A673 (cell line): Measurements from ENCODE around the gene CHKA.

Experiments
- EZH2 ChIP-seq: fragments of 200-600 bp; sonication (generic); IDR thresholded peaks from 2 replicates; pipeline ENCODE4 v1.6.1; 2017; ENCODE audit warnings: borderline replicate concordance, low read depth, mild to moderate bottlenecking, mixed read lengths, antibody characterized with exemption, low read length; ENCODE audit not compliant: poor library complexity, severe bottlenecking
- TF ChIP-seq, protein P1 (sequence below): fragments of 300-800, 200-600 bp; sonication (generic); conservative IDR thresholded peaks from 2 replicates; pipeline ENCODE4 v1.5.1; 2017; ENCODE audit warnings: low read depth, mild to moderate bottlenecking, antibody characterized with exemption, low read length, moderate library complexity, mixed read lengths

DNA sequence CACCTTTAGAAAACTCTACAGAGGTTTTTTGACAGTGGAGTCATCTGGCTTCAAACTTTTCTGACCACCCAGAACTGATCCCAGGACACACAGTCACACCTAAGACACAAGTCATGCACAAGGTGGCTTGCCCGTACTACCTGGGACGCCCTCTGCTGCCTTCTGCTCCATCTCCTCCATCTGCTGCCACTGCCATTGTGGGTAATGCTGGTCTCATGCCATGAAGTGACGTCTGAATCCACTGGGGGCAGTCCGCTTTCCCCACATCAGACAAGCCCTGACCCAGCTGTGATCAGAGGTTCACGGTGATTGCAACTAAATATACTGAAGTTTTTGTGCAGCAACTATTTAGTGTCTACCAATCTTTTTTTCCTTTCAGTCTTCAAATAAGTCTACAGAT lies 96.1 kb downstream of the CHKA start:
- TF ChIP-seq, protein P1, sequence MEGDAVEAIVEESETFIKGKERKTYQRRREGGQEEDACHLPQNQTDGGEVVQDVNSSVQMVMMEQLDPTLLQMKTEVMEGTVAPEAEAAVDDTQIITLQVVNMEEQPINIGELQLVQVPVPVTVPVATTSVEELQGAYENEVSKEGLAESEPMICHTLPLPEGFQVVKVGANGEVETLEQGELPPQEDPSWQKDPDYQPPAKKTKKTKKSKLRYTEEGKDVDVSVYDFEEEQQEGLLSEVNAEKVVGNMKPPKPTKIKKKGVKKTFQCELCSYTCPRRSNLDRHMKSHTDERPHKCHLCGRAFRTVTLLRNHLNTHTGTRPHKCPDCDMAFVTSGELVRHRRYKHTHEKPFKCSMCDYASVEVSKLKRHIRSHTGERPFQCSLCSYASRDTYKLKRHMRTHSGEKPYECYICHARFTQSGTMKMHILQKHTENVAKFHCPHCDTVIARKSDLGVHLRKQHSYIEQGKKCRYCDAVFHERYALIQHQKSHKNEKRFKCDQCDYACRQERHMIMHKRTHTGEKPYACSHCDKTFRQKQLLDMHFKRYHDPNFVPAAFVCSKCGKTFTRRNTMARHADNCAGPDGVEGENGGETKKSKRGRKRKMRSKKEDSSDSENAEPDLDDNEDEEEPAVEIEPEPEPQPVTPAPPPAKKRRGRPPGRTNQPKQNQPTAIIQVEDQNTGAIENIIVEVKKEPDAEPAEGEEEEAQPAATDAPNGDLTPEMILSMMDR, result no peak
- TF ChIP-seq EZH2, result no peak
